A549 (cell line): ENCODE results near the gene C16orf90. TPM values are rescaled to one million over a fixed set of nuclear protein-coding genes. Genes with fewer than 3 reads are reported as not detected.

ENCODE experiments used
- ATAC-seq, 2 experiments: fragments of 200-7000 bp in 1 of 2; fragments of >200 bp in 1 of 2; cut with Nextera tagmentation in 1 of 2; cut with Tn5 transposase in 1 of 2; 3 replicates each; pipeline versions ENCODE4 v1.8.0 to v1.9.1; 2018 to 2020; ENCODE audit warnings: mild to moderate bottlenecking in 1 of 2, moderate library complexity in 1 of 2
- CTCF ChIA-PET: fragments of 300-600 bp; sonication (Branson Sonifier 250); formaldehyde crosslinking; extraction: SDS; loops from one replicate; lab custom pipeline; 2021; ENCODE audit warnings: antibody characterized with exemption, inconsistent platforms; lab: Yijun Ruan, JAX
- POLR2A ChIA-PET: fragments of 350-600 bp; formaldehyde crosslinking; extraction: SDS; loops from one replicate; lab custom pipeline; 2021; ENCODE audit warnings: antibody characterized with exemption, inconsistent platforms; lab: Yijun Ruan, JAX
- DNase-seq, 2 experiments: peaks; one replicate each; pipeline versions ENCODE4 v3.0.0 to v3.0.0-alpha.2; 2011 to 2016; ENCODE audit warnings: low read depth in 1 of 2, low spot score in 1 of 2
- FAIRE-seq: peaks from 2 replicates; lab custom pipeline; 2011; peaks lifted over from hg19 to GRCh38; lab: Jason Lieb, UNC
- H3K27ac ChIP-seq, 2 experiments: fragments of >200 bp; sonication (Bioruptor Twin); formaldehyde crosslinking; 3 replicates each; pipeline ENCODE4 v1.5.1; 2016 to 2017
- H3K4me1 ChIP-seq: fragments of >200 bp; sonication (Bioruptor Twin); formaldehyde crosslinking; 3 replicates; pipeline ENCODE4 v1.6.1; 2016
- H3K4me2 ChIP-seq: fragments of >200 bp; sonication (Bioruptor Twin); formaldehyde crosslinking; 3 replicates; pipeline ENCODE4 v1.6.1; 2016
- H3K4me3 ChIP-seq: fragments of >200 bp; sonication (Bioruptor Twin); formaldehyde crosslinking; 3 replicates; pipeline ENCODE4 v1.5.1; 2016
- H3K9me3 ChIP-seq: fragments of >200 bp; sonication (Bioruptor Twin); formaldehyde crosslinking; 3 replicates; pipeline ENCODE4 v1.6.1; 2016
- BHLHE40 ChIP-seq: IDR thresholded peaks from 2 replicates; pipeline ENCODE4 v1.6.1; 2012; ENCODE audit warnings: low read depth, low read length, inconsistent platforms
- CEBPB ChIP-seq, 2 experiments: fragments of >200 bp in 1 of 2; sonication (Bioruptor Twin) in 1 of 2; formaldehyde crosslinking in 1 of 2; IDR thresholded peaks; 2 replicates each; pipeline ENCODE4 v1.6.1; 2012 to 2016
- ESRRA ChIP-seq: fragments of 150-350 bp; IDR thresholded peaks from 2 replicates; pipeline ENCODE4 v1.6.1; 2014; ENCODE audit warnings: mild to moderate bottlenecking, low read length, borderline replicate concordance
- HMGXB4 ChIP-seq: fragments of 250-450 bp; sonication (Bioruptor Pico); IDR thresholded peaks from 2 replicates; pipeline ENCODE4 v1.5.0; 2021; ENCODE audit warnings: mild to moderate bottlenecking, moderate library complexity, borderline replicate concordance
- HOXB13 ChIP-seq: fragments of 250-450 bp; sonication (Bioruptor Pico); IDR thresholded peaks from 2 replicates; pipeline ENCODE4 v1.5.0; 2020; ENCODE audit warnings: low read depth, mild to moderate bottlenecking, moderate library complexity
- KDM1A ChIP-seq: fragments of 200-600 bp; sonication (generic); IDR thresholded peaks from 2 replicates; pipeline ENCODE4 v1.6.1; 2016; ENCODE audit warnings: low read depth, mild to moderate bottlenecking
- MAFK ChIP-seq: fragments of 450-650 bp; IDR thresholded peaks from 2 replicates; pipeline ENCODE4 v1.6.1; 2014; ENCODE audit not compliant: partially characterized antibody
- MAZ ChIP-seq: fragments of 150-350 bp; IDR thresholded peaks from 2 replicates; pipeline ENCODE4 v1.6.1; 2014; ENCODE audit warnings: antibody characterized with exemption, low read depth, low read length, borderline replicate concordance
- NPAS2 ChIP-seq: fragments of 250-450 bp; sonication (Bioruptor Pico); IDR thresholded peaks from 2 replicates; pipeline ENCODE4 v1.8.0; 2022; ENCODE audit warnings: mild to moderate bottlenecking, moderate library complexity, borderline replicate concordance
- NR3C1 ChIP-seq: fragments of >200 bp; sonication (Bioruptor Twin); formaldehyde crosslinking; IDR thresholded peaks from 3 replicates; pipeline ENCODE4 v1.6.1; 2017
- PBX3 ChIP-seq: IDR thresholded peaks from 2 replicates; pipeline ENCODE4 v1.6.1; 2012
- RFX5 ChIP-seq: fragments of 450-650 bp; IDR thresholded peaks from 2 replicates; pipeline ENCODE4 v1.7.1; 2014; ENCODE audit warnings: antibody characterized with exemption, mild to moderate bottlenecking, moderate library complexity
- RNF2 ChIP-seq: fragments of 200-600 bp; sonication (generic); IDR thresholded peaks from 2 replicates; pipeline ENCODE4 v1.6.1; 2016; ENCODE audit warnings: low read depth, mild to moderate bottlenecking, antibody characterized with exemption, moderate library complexity, borderline replicate concordance
- SREBF2 ChIP-seq: fragments of 450-650 bp; IDR thresholded peaks from 2 replicates; pipeline ENCODE4 v1.6.1; 2014; ENCODE audit warnings: mild to moderate bottlenecking, moderate library complexity
- ZFP36 ChIP-seq: fragments of 450-650 bp; IDR thresholded peaks from 2 replicates; pipeline ENCODE4 v1.6.1; 2014; ENCODE audit warnings: borderline replicate concordance; ENCODE audit not compliant: partially characterized antibody
- ZNF302 ChIP-seq: fragments of 250-450 bp; sonication (Bioruptor Pico); IDR thresholded peaks from 2 replicates; pipeline ENCODE4 v1.9.0; 2021; ENCODE audit warnings: inconsistent platforms, mild to moderate bottlenecking, moderate library complexity
- ZSCAN20 ChIP-seq: fragments of 250-450 bp; sonication (Bioruptor Pico); IDR thresholded peaks from 2 replicates; pipeline ENCODE4 v1.8.0; 2022; ENCODE audit warnings: mild to moderate bottlenecking, moderate library complexity
- WGBS: methylation state at CpG from one replicate; pipeline ENCODE4 v1.1.6; 2017; ENCODE audit errors: missing lambda C conversion rate; 5-methylcytosine and 5-hydroxymethylcytosine counted together
- polyA plus RNA-seq, 4 experiments: library from polyadenylated mRNA; depleted of rRNA in 3 of 4; stranded (reverse); fragments of >200 nt; fragmentation: RNase III in 1 of 4; extraction: RNeasy Plus Mini Kit Qiagen cat#74134 plus additional on column Dnase treatment in 1 of 4; gene quantifications; 2 replicates in 3 of 4; 3 replicates in 1 of 4; pipeline ENCODE4 v1.2.3, GENCODE V29; 2011 to 2017
- TF ChIP-seq, protein P1 (sequence below): fragments of >200 bp; sonication (Bioruptor Twin); formaldehyde crosslinking; IDR thresholded peaks from 3 replicates; pipeline ENCODE4 v1.5.1; 2016

The C16orf90 gene
- polyA plus RNA-seq, 2 of the 4 experiments (the other 2 are of a cell fraction) = not detected

GRCh38 chr16:3465301-3465700, 30.0 kb downstream of the C16orf90 start (continued):
- TF ChIP-seq, protein P1, sequence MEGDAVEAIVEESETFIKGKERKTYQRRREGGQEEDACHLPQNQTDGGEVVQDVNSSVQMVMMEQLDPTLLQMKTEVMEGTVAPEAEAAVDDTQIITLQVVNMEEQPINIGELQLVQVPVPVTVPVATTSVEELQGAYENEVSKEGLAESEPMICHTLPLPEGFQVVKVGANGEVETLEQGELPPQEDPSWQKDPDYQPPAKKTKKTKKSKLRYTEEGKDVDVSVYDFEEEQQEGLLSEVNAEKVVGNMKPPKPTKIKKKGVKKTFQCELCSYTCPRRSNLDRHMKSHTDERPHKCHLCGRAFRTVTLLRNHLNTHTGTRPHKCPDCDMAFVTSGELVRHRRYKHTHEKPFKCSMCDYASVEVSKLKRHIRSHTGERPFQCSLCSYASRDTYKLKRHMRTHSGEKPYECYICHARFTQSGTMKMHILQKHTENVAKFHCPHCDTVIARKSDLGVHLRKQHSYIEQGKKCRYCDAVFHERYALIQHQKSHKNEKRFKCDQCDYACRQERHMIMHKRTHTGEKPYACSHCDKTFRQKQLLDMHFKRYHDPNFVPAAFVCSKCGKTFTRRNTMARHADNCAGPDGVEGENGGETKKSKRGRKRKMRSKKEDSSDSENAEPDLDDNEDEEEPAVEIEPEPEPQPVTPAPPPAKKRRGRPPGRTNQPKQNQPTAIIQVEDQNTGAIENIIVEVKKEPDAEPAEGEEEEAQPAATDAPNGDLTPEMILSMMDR = no peak
- TF ChIP-seq MAZ = no peak
- no peak for TF ChIP-seq KDM1A
- TF ChIP-seq, all 56 proteins: peak for 0

GRCh38 chr16:3461151-3461550, 34.1 kb downstream of the C16orf90 start:
- peaks cover 33% of the 10 kb centered on the region for H3K4me1 ChIP-seq
- no peaks in the 10 kb centered on the region for H3K9me3 ChIP-seq
- 0 out of 3 replicates have a peak overlapping the region, but pooled peaks have one; percentile 3 for H3K4me2 ChIP-seq
- H3K4me3 ChIP-seq = no peak overlapping the region
- WGBS = 80% methylated on average over 8 of the region's 8 CpGs
- ATAC-seq (no peak), FAIRE-seq (no peak), DNase-seq (no peak)
- POLR2A ChIA-PET = no interaction called here
- CTCF ChIA-PET = interaction anchor here (1.6 kb wide), 1 partner anchor 11 kb away, joined by 3 read pairs; no protein-coding TSS in a partner anchor
- TF ChIP-seq NR3C1 (no peak), CEBPB (IDR thresholded peaks at IDR 0.05) (0 out of 4 replicates have a peak, but pooled peaks of 1 of the 2 experiments have one; percentile 8)
- no peak overlapping the region for H3K27ac ChIP-seq

DNA sequence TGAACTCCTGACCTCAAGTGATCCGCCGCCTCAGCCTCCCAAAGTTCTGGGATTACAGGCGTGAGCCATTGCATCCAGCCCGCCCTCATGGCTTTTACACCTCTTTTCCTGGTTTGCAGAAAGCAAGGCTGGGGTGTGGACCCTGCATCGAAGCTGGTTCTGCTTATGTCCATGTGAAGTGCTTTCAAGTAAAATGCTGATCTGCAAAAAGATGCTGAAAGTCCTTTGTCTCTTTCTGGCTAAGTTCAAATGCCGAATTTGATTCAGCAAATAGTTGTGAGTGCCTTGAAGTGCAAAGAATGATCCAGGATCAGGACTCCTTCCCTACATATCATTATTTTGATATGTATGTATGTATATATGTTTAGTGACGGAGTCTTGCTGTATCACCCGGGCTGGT, 34.7 kb downstream of the C16orf90 start:
- H3K27ac ChIP-seq = no peak overlapping the region
- ATAC-seq = no peak
- H3K4me3 ChIP-seq = no peak overlapping the region
- TF ChIP-seq BHLHE40 (no peak), ESRRA (no peak), MAFK (peak; percentile 72)
- no peak for FAIRE-seq
- WGBS = 90% methylated on average over 8 of the region's 8 CpGs
- CTCF ChIA-PET = interaction anchor here (1.6 kb wide), 1 partner anchor 11 kb away, joined by 3 read pairs; no protein-coding TSS in a partner anchor
- H3K9me3 ChIP-seq = no peaks in the 10 kb centered on the region
- peaks cover 33% of the 10 kb centered on the region for H3K4me1 ChIP-seq
- H3K4me2 ChIP-seq = no peak overlapping the region; the same call in 2 of the 3 replicates
- POLR2A ChIA-PET = no interaction called here
- DNase-seq = no peak

DNA sequence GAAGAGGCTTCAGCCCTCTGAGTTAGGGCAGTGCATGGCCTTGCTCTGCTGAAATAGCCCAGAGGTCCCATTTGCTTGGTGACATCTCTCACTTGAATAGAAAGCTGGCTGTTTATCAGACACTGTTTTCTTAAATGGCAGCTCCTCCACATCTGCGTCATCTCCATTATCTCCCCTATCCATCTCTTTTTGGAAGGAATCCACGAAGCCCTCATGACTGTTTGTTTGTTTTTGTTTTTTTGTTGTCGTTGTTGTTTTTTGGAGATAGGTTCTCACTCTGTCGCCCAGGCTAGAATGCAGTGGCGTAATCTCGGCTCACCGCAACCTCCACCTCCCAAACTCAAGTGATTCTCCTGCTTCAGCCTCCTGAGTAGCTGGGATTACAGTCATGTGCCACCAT, 35.2 kb downstream of the C16orf90 start:
- Histone ChIP-seq H3K27ac (no peak overlapping the region; a peak in 1 of 6 replicates), H3K4me1 (peaks cover 33% of the 10 kb centered on the region), H3K4me2 (peak overlapping the region; percentile 99), H3K4me3 (no peak overlapping the region)
- FAIRE-seq (no peak), ATAC-seq (no peak)
- CTCF ChIA-PET = interaction anchor here (0.7 to 1.6 kb wide), 2 partner anchors 10 to 12 kb away, joined by 3 read pairs; no protein-coding TSS in a partner anchor
- WGBS = 89% methylated on average over 7 of the region's 7 CpGs
- no peak for TF ChIP-seq NPAS2 (CRISPR knock-in tag)
- no peak for TF ChIP-seq ZFP36
- TF ChIP-seq BHLHE40 = no peak
- TF ChIP-seq RFX5 = no peak
- TF ChIP-seq PBX3 = no peak
- no peak for TF ChIP-seq ZSCAN20 (CRISPR knock-in tag)
- TF ChIP-seq ESRRA = no peak
- no peak for TF ChIP-seq SREBF2
- TF ChIP-seq HMGXB4 = no peak
- TF ChIP-seq HOXB13 (CRISPR knock-in tag) = no peak
- no peak for TF ChIP-seq RNF2
- no peak for TF ChIP-seq ZNF302 (CRISPR knock-in tag)
- TF ChIP-seq, all 56 proteins: peak for 0
- no peaks in the 10 kb centered on the region for H3K9me3 ChIP-seq
- POLR2A ChIA-PET = no interaction called here
- DNase-seq = no peak
